Heart right ventricle (tissue), 16 donors: ENCODE results near the gene GRHL1. TPM values are rescaled to one million over a fixed set of nuclear protein-coding genes. Genes with fewer than 3 reads are reported as not detected.

ENCODE experiments used
- ATAC-seq, 8 donors: fragments of 200-7000 bp; cut with Tn5 transposase; one replicate each; pipeline ENCODE4 v1.9.1; 2020; ENCODE audit warnings: mild to moderate bottlenecking in 8 of 8, moderate library complexity in 8 of 8, moderate number of reproducible peaks in 1 of 8
- DNase-seq, 2 donors: peaks; one replicate each; pipeline ENCODE4 v3.0.0-alpha.2; 2020
- H3K27ac ChIP-seq, 10 donors: fragments of 200-600 bp; sonication (generic) in 2 of 10; one replicate each; pipeline versions ENCODE4 v1.5.0 to v1.8.0; 2020 to 2022; ENCODE audit warnings: mild to moderate bottlenecking in 3 of 10
- H3K27me3 ChIP-seq, 7 donors: fragments of 200-600 bp; one replicate each; pipeline ENCODE4 v1.8.0; 2021 to 2022; ENCODE audit warnings: mild to moderate bottlenecking in 2 of 7
- H3K36me3 ChIP-seq, 9 donors: fragments of 200-600 bp; sonication (generic) in 1 of 9; one replicate each; pipeline versions ENCODE4 v1.5.0 to v1.8.0; 2020 to 2022; ENCODE audit warnings: mild to moderate bottlenecking in 2 of 9
- H3K4me1 ChIP-seq, 9 donors: fragments of 200-600 bp; sonication (generic) in 1 of 9; one replicate each; pipeline versions ENCODE4 v1.5.0 to v1.8.0; 2020 to 2022; ENCODE audit warnings: mild to moderate bottlenecking in 4 of 9
- H3K4me3 ChIP-seq, 10 donors: fragments of 200-600 bp; sonication (generic) in 2 of 10; one replicate each; pipeline versions ENCODE4 v1.5.0 to v1.8.0; 2020 to 2022; ENCODE audit warnings: mild to moderate bottlenecking in 7 of 10, moderate library complexity in 2 of 10
- H3K9me3 ChIP-seq, 11 donors: fragments of 200-600 bp in 10 of 11; sonication (generic) in 2 of 11; one replicate each; pipeline versions ENCODE4 v1.5.0 to v1.8.0; 2013 to 2022; ENCODE audit warnings: mild to moderate bottlenecking in 2 of 11, control low read depth in 1 of 11, moderate library complexity in 1 of 11
- WGBS, 2 donors: extraction: QIAGEN DNeasy Blood & Tissue Kit; methylation state at CpG; one replicate each; pipeline ENCODE4 v1.1.7; 2013; ENCODE audit warnings: inconsistent platforms in 1 of 2; 5-methylcytosine and 5-hydroxymethylcytosine counted together
- intact Hi-C, 10 donors: fragments of 100-400 bp; cut with DNase I; formaldehyde crosslinking; loops; one replicate each; pipeline versions ENCODE4 v1.11.1 to v1.14.2; 2022
- polyA plus RNA-seq, 2 donors: library from polyadenylated mRNA; stranded (reverse); fragments of 200-250 nt; gene quantifications; one replicate each; pipeline ENCODE4 v1.2.3, GENCODE V29; 2013
- total RNA-seq, 10 donors: library from RNA; stranded (reverse); fragmentation: NEBNext Ultra II Directional in 3 of 10; extraction: Animal tissue kit (Norgen Biotek cat#: 25700) in 3 of 10; gene quantifications; one replicate each; pipeline versions ENCODE4 v1.2.1 to v1.2.4, GENCODE V29; 2021 to 2023
- TF ChIP-seq, protein P1 (sequence below), 9 donors: fragments of 200-600 bp; sonication (generic) in 2 of 9; IDR thresholded peaks; one replicate each; pipeline versions ENCODE4 v1.5.0 to v1.8.0; 2021 to 2022; ENCODE audit warnings: antibody characterized with exemption in 9 of 9, mild to moderate bottlenecking in 5 of 9, moderate library complexity in 1 of 9
- donor health status: Arrhythmogenic right ventricular cardiomyopathy.
- donor health status: ischemic (EF 13 %, LVEDD 7.1; RV severe dilation, severe dysfunction).
- donor health status: healthy with polysubstance abuse.
- donor health status: DM: no; HTN: yes; CAD: no.
- donor health status: DM: no; HTN: no; CAD: no.
- donor health status: ischemic (EF 25% LVEDD 6.9; RV normal size, moderate dysfunction).
- donor health status: ischemic (EF 25% LVEDD 5.7; RV mildly dilated, moderate dysfunction).
- donor health status: healthy.
- donor health status: DM: yes; HTN: yes; CAD: no.
- donor health status: Ischemic cardiomyopathy.
- donor health status: ischemic (EF 35%, LVEDD 5.7; RV mildly dilated, moderate dysfunction).
- donor health status: nonischemic (EF 11% LVEDD 7.7; RV severe dilation, severe dysfunction).
- donor health status: DM: yes; HTN: yes; CAD: no.
- donor health status: PGD.
- donor health status: ischemic (EF 29% LVEDD 5.4; RV normal size, mild dysfunction).
- donor health status: nonischemic (EF 23%, LVEDD 6.1; RV moderate dilation, normal function).

Gene GRHL1
- total and polyA plus RNA-seq, 12 donors: 0.29 to 3.0 (median 0.90) TPM

DNA sequence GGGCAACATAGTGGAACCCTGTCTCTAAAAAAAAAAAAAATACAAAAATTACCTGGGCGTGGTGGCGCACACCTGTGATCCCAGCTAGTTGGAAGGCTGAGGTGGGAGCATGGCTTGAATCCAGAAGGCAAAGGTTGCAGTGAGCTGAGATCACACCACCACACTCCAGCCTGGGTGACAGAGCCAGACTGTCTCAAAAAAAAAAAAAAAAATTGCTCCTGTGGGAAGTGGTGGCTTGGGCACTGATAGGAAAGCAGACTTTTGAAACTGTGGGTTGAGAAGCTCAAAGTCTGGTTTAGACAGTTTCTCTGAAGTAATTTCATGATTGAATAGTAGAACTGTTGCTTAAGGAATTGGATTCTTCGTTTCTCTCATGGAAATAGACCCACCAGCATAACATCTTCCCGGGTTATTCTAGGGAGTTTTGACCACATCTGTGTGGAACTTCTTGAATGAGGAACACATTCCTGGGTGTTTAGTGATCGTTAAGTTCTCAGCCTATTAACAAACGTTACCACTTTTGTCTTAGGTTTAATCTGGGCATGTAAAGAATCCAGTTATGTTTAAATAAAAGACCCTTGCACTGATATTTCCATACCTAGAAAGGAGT, 33.5 kb downstream of the GRHL1 start:
- peak overlapping the region in 5 of 10 donors; percentile 10 to 58 (median 40) for H3K27ac ChIP-seq
- H3K4me3 ChIP-seq: no peak overlapping the region
- TF ChIP-seq, protein P1, sequence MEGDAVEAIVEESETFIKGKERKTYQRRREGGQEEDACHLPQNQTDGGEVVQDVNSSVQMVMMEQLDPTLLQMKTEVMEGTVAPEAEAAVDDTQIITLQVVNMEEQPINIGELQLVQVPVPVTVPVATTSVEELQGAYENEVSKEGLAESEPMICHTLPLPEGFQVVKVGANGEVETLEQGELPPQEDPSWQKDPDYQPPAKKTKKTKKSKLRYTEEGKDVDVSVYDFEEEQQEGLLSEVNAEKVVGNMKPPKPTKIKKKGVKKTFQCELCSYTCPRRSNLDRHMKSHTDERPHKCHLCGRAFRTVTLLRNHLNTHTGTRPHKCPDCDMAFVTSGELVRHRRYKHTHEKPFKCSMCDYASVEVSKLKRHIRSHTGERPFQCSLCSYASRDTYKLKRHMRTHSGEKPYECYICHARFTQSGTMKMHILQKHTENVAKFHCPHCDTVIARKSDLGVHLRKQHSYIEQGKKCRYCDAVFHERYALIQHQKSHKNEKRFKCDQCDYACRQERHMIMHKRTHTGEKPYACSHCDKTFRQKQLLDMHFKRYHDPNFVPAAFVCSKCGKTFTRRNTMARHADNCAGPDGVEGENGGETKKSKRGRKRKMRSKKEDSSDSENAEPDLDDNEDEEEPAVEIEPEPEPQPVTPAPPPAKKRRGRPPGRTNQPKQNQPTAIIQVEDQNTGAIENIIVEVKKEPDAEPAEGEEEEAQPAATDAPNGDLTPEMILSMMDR (IDR thresholded peaks at IDR 0.05): no peak
- ATAC-seq (no peak), DNase-seq (no peak)
- H3K36me3 ChIP-seq: no peaks in the 10 kb centered on the region
- H3K9me3 ChIP-seq: no peaks in the 10 kb centered on the region
- WGBS, 2 donors: 75 to 79% methylated on average over 6 of the region's 6 CpGs
- H3K27me3 ChIP-seq: no peaks in the 10 kb centered on the region
- peaks cover 5 to 43% (median 21%) of the 10 kb centered on the region in 9 donors for H3K4me1 ChIP-seq
- intact Hi-C loops: loop anchor here in 8 of 10 donors (1.0 to 10.0 kb wide), 9 partner anchors 42 to 460 kb away; partner anchors contain the start of gene ODC1 (in 1 of the 8)

GRCh38 chr2:9985531-9986328, 34.2 kb downstream of the GRHL1 start:
- Histone ChIP-seq H3K9me3 (no peaks in the 10 kb centered on the region), H3K36me3 (no peaks in the 10 kb centered on the region), H3K27ac (peak overlapping the region in 2 of 10 donors; percentile 7 to 10), H3K4me3 (no peak overlapping the region), H3K4me1 (peaks cover 5 to 46% (median 23%) of the 10 kb centered on the region in 9 donors), H3K27me3 (no peaks in the 10 kb centered on the region)
- WGBS, 2 donors: 86 to 91% methylated on average over 5 of the region's 5 CpGs
- no peak for DNase-seq
- peak in 1 of 8 donors; percentile 15 for ATAC-seq
- TF ChIP-seq, protein P1 (IDR thresholded peaks at IDR 0.05): no peak
- intact Hi-C loops: loop anchor here in 9 of 10 donors (1.0 to 10.0 kb wide), 10 partner anchors 42 to 459 kb away; partner anchors contain the start of gene ODC1 (in 1 of the 9)

DNA sequence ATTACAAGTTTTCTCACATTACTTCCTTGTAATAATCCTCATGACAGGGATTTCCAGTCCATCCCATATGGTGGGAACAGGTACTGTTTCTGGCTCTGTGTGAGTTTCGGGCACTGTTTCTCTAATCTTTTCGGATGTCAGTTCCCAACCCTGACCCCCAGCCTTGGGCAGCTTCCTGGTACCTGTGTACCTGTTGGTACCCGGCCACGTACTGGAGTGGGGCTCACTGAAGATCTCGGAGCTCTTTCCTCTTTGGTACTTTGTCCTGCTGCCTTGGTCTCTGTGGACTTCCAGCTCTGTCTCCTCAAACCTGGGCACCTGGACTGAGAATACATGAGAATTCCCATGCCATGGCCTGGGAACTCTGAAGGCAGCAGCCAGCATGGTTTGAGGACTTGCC, 36.8 kb downstream of the GRHL1 start:
- H3K36me3 ChIP-seq: no peaks in the 10 kb centered on the region
- DNase-seq: no peak
- no peaks in the 10 kb centered on the region for H3K9me3 ChIP-seq
- WGBS, 2 donors: 98 to 99% methylated on average over 5 of the region's 5 CpGs
- intact Hi-C loops: loop anchor here in 6 of 10 donors (5.0 to 10.0 kb wide), 6 partner anchors 39 to 456 kb away; partner anchors contain the start of gene ODC1 (in 1 of the 6)
- peaks cover 5 to 51% (median 42%) of the 10 kb centered on the region in 9 donors for H3K4me1 ChIP-seq
- no peak overlapping the region for H3K27ac ChIP-seq
- H3K27me3 ChIP-seq: no peaks in the 10 kb centered on the region
- no peak overlapping the region for H3K4me3 ChIP-seq
- TF ChIP-seq, protein P1 (IDR thresholded peaks at IDR 0.05): no peak
- no peak for ATAC-seq

GRCh38 chr2:9990736-9991135, 39.2 kb downstream of the GRHL1 start:
- DNase-seq (no peak), ATAC-seq (peak in 6 of 8 donors; percentile 44 to 60 (median 50))
- Histone ChIP-seq H3K9me3 (no peaks in the 10 kb centered on the region), H3K4me3 (no peak overlapping the region), H3K27ac (peak overlapping the region in 1 of 10 donors; percentile 73), H3K4me1 (peaks cover 0 to 50% (median 35%) of the 10 kb centered on the region in 9 donors), H3K36me3 (no peaks in the 10 kb centered on the region), H3K27me3 (no peaks in the 10 kb centered on the region)
- intact Hi-C loops: no loop called here
- 60 to 77% methylated on average over 6 of the region's 6 CpGs for WGBS, 2 donors
- TF ChIP-seq, protein P1 (IDR thresholded peaks at IDR 0.05): no peak
